NK-92 (cell line): ENCODE results near the gene PARS2.

Experiments
- DNase-seq: peaks from one replicate; lab custom pipeline; 2025; ENCODE audit not compliant: unreplicated experiment; lab: John Stamatoyannopoulos, UW

Gene PARS2

GRCh38 chr1:54800041-54800898, 35.9 kb upstream of the PARS2 start:
- DNase-seq = no peak

GRCh38 chr1:54798769-54799641, 34.7 kb upstream of the PARS2 start:
- no peak for DNase-seq

- DNase-seq = no peak
Measured at GRCh38 chr1:54798206-54798605, 33.9 kb upstream of the PARS2 start.

- DNase-seq = no peak
Measured at GRCh38 chr1:54796902-54797301, 32.6 kb upstream of the PARS2 start.

- DNase-seq = no peak
Measured at GRCh38 chr1:54795841-54796468, 31.6 kb upstream of the PARS2 start.

GRCh38 chr1:54795356-54795665, 31.0 kb upstream of the PARS2 start:
- no peak for DNase-seq

- DNase-seq = no peak
Measured at GRCh38 chr1:54794451-54795355, 30.4 kb upstream of the PARS2 start.

- DNase-seq = no peak
Measured at GRCh38 chr1:54792686-54793282, 28.5 kb upstream of the PARS2 start.

GRCh38 chr1:54791880-54792522, 27.7 kb upstream of the PARS2 start:
- no peak for DNase-seq

GRCh38 chr1:54788459-54788858, 24.1 kb upstream of the PARS2 start:
- DNase-seq = no peak

- no peak for DNase-seq
Measured at GRCh38 chr1:54787604-54788003, 23.3 kb upstream of the PARS2 start.

GRCh38 chr1:54786778-54787177, 22.5 kb upstream of the PARS2 start:
- DNase-seq = no peak

GRCh38 chr1:54784066-54784465, 19.7 kb upstream of the PARS2 start:
- no peak for DNase-seq

GRCh38 chr1:54782588-54782987, 18.3 kb upstream of the PARS2 start:
- no peak for DNase-seq

GRCh38 chr1:54782156-54782555, 17.8 kb upstream of the PARS2 start:
- no peak for DNase-seq

GRCh38 chr1:54781023-54781723, 16.9 kb upstream of the PARS2 start:
- DNase-seq = no peak

GRCh38 chr1:54777431-54777830, 13.1 kb upstream of the PARS2 start:
- no peak for DNase-seq

- DNase-seq = no peak
Measured at GRCh38 chr1:54777011-54777410, 12.7 kb upstream of the PARS2 start.
